B cell (primary cell): Measurements from ENCODE around the gene UCHL1. TPM values are rescaled to one million over a fixed set of nuclear protein-coding genes. Genes with fewer than 3 reads are reported as not detected.
A peak's percentile ranks its signal among the peaks of the same experiment; 100 is the strongest.

Experiments
- ATAC-seq: fragments of 200-7000 bp; cut with Tn5 transposase; one replicate; pipeline ENCODE4 v1.10.0; 2021; ENCODE audit warnings: low read depth, mild to moderate bottlenecking, moderate number of reproducible peaks, moderate library complexity
- CTCF ChIA-PET: fragments of 350-600 bp; sonication (Branson Sonifier 250); formaldehyde crosslinking; loops from one replicate; lab custom pipeline; 2021; ENCODE audit warnings: antibody characterized with exemption, inconsistent platforms; lab: Charles Lee
- POLR2A ChIA-PET: fragments of 350-600 bp; sonication (Branson Sonifier 250); formaldehyde crosslinking; loops from one replicate; lab custom pipeline; 2021; ENCODE audit warnings: antibody characterized with exemption; lab: Charles Lee
- DNase-seq: peaks from one replicate; pipeline ENCODE4 v3.0.0; 2013
- H2AFZ ChIP-seq: 2 replicates; pipeline ENCODE4 v1.6.1; 2012; ENCODE audit warnings: mild to moderate bottlenecking, low read depth, low read length; ENCODE audit not compliant: insufficient read depth, poor library complexity, severe bottlenecking
- H3K27ac ChIP-seq, 2 donors: 1 replicate in 1 of 2; 2 replicates in 1 of 2; pipeline ENCODE4 v1.5.1; 2012 to 2013; ENCODE audit warnings: low read length in 2 of 2, mild to moderate bottlenecking in 2 of 2, moderate library complexity in 1 of 2
- H3K27me3 ChIP-seq, 4 experiments: fragments of 200-600 bp in 1 of 4; sonication (generic) in 1 of 4; replicated peaks in 1 of 4; 1 replicate in 2 of 4; 2 replicates in 2 of 4; pipeline versions ENCODE4 v1.6.1 to v1.7.0; 2013 to 2016; ENCODE audit warnings: low read length in 3 of 4, mild to moderate bottlenecking in 2 of 4, mixed read lengths in 1 of 4, moderate library complexity in 1 of 4; ENCODE audit not compliant: insufficient read depth in 4 of 4, control insufficient read depth in 3 of 4; ENCODE audit errors: control extremely low read depth in 1 of 4
- H3K36me3 ChIP-seq, 2 experiments: replicated peaks in 1 of 2; 1 replicate in 1 of 2; 2 replicates in 1 of 2; pipeline versions ENCODE4 v1.6.1 to v1.7.1; 2013; ENCODE audit warnings: low read length in 1 of 2; ENCODE audit not compliant: insufficient read depth in 2 of 2, control insufficient read depth in 1 of 2; ENCODE audit errors: control extremely low read depth in 1 of 2, extremely low read depth in 1 of 2
- H3K4me1 ChIP-seq, 2 donors: fragments of 200-600 bp in 1 of 2; sonication (generic) in 1 of 2; 1 replicate in 1 of 2; 2 replicates in 1 of 2; pipeline versions ENCODE4 v1.5.1 to v1.6.1; 2013 to 2017; ENCODE audit warnings: low read length in 2 of 2; ENCODE audit not compliant: control insufficient read depth in 2 of 2, insufficient read depth in 2 of 2
- H3K4me2 ChIP-seq: replicated peaks from 2 replicates; pipeline ENCODE3; 2012; ENCODE audit warnings: mild to moderate bottlenecking, low read depth, low read length; ENCODE audit not compliant: poor library complexity, severe bottlenecking
- H3K4me3 ChIP-seq, 5 experiments: fragments of 200-600 bp in 1 of 5; sonication (generic) in 1 of 5; 1 replicate in 3 of 5; 2 replicates in 2 of 5; pipeline versions ENCODE4 v1.5.1 to v1.7.0; 2011 to 2016; ENCODE audit warnings: low read length in 4 of 5, mild to moderate bottlenecking in 4 of 5, low read depth in 2 of 5, control low read depth in 1 of 5, moderate library complexity in 1 of 5; ENCODE audit not compliant: insufficient read depth in 1 of 5; ENCODE audit errors: control extremely low read depth in 1 of 5, extremely low read depth in 1 of 5
- H3K79me2 ChIP-seq: fragments of 200-600 bp; sonication (generic); one replicate; pipeline ENCODE4 v1.6.0; 2016; ENCODE audit warnings: low read length; ENCODE audit not compliant: control insufficient read depth, insufficient read depth
- H3K9ac ChIP-seq: fragments of 200-600 bp; sonication (generic); 2 replicates; pipeline ENCODE4 v1.6.1; 2017; ENCODE audit warnings: mild to moderate bottlenecking, low read length, moderate library complexity
- H3K9me3 ChIP-seq, 3 donors: one replicate each; pipeline versions ENCODE4 v1.6.1 to v1.7.1; 2013; ENCODE audit warnings: low read length in 2 of 3; ENCODE audit not compliant: control insufficient read depth in 2 of 3, insufficient read depth in 1 of 3; ENCODE audit errors: control extremely low read depth in 1 of 3
- H4K20me1 ChIP-seq: 2 replicates; pipeline ENCODE4 v1.6.0; 2012; ENCODE audit warnings: mild to moderate bottlenecking, low read length; ENCODE audit not compliant: insufficient read depth, control insufficient read depth, poor library complexity, severe bottlenecking
- H3K27ac Mint-ChIP-seq: one replicate; pipeline ENCODE4 v1.8.0; 2021; ENCODE audit warnings: mixed read lengths
- H3K27me3 Mint-ChIP-seq: one replicate; pipeline ENCODE4 v1.8.0; 2021; ENCODE audit warnings: mixed read lengths
- H3K4me1 Mint-ChIP-seq: one replicate; pipeline ENCODE4 v1.8.0; 2021; ENCODE audit warnings: mixed read lengths
- H3K4me3 Mint-ChIP-seq: one replicate; pipeline ENCODE4 v1.8.0; 2021; ENCODE audit warnings: mixed read lengths
- H3K9me3 Mint-ChIP-seq: one replicate; pipeline ENCODE4 v1.8.0; 2022; ENCODE audit warnings: mixed read lengths; ENCODE audit not compliant: insufficient read depth
- CTCF ChIP-seq: fragments of 200-600 bp; IDR thresholded peaks from one replicate; pipeline ENCODE4 v1.8.0; 2022; ENCODE audit warnings: antibody characterized with exemption, mild to moderate bottlenecking
- EZH2 ChIP-seq: IDR thresholded peaks from 2 replicates; pipeline ENCODE4 v1.6.1; 2012; ENCODE audit warnings: borderline replicate concordance, low read depth, mild to moderate bottlenecking, moderate library complexity, low read length; ENCODE audit not compliant: insufficient read depth, poor library complexity, severe bottlenecking
- WGBS: methylation state at CpG from one replicate; pipeline ENCODE4 v1.1.5; 2013; ENCODE audit warnings: missing lambda C conversion rate; ENCODE audit not compliant: insufficient coverage; 5-methylcytosine and 5-hydroxymethylcytosine counted together
- intact Hi-C: fragments of 100-400 bp; cut with micrococcal nuclease; formaldehyde crosslinking; loops from one replicate; pipeline ENCODE4 v1.10.0; 2022
- polyA plus RNA-seq: library from polyadenylated mRNA; depleted of rRNA; stranded (reverse); fragments of >200 nt; gene quantifications from 2 replicates; pipeline ENCODE4 v1.2.3, GENCODE V29; 2012
- total RNA-seq, 2 donors: library from RNA; stranded (reverse); fragments of 120-200 nt in 1 of 2; gene quantifications; 1 replicate in 1 of 2; 2 replicates in 1 of 2; pipeline versions ENCODE4 v1.2.3 to v1.2.4, GENCODE V29; 2013 to 2022

Gene UCHL1
- total and polyA plus RNA-seq, 2 donors (not counting 1 experiment from before 2014, with no cell fraction given): 0.47 to 0.84 TPM

GRCh38 chr4:41214136-41214824 lies 42.4 kb upstream of the UCHL1 start, which contains the start of gene APBB2:
Gene APBB2 (minus strand): TSS chr4:41214542. CDS start chr4:41033254, 181,288 bp downstream.
- H3K9me3 ChIP-seq: peaks cover 0 to 6% (median 0%) of the 10 kb centered on the region in 3 donors
- peak; percentile 58 for DNase-seq
- Mint-ChIP-seq H3K9me3 (no peaks in the 10 kb centered on the region), H3K27ac (peak within 1 kb of the TSS; percentile 32), H3K27me3 (peaks cover 65% of the 10 kb centered on the region), H3K4me1 (peaks cover 30% of the 10 kb centered on the region), H3K4me3 (peak within 1 kb of the TSS; percentile 82)
- H3K36me3 ChIP-seq: no peaks in the 10 kb centered on the region
- peak within 1 kb of the TSS in 4 of 5 experiments; percentile 26 to 58 (median 50) for H3K4me3 ChIP-seq
- ChIA-PET POLR2A (no interaction called here), CTCF (interaction anchor here (0.6 to 1.6 kb wide), 2 partner anchors 10 to 783 kb away, joined by 3 to 4 read pairs; no protein-coding TSS in a partner anchor)
- H3K4me2 ChIP-seq: peak within 1 kb of the TSS; percentile 79
- H3K9ac ChIP-seq: peak within 1 kb of the TSS; percentile 45
- peaks cover 0 to 47% (median 31%) of the 10 kb centered on the region in 4 experiments for H3K27me3 ChIP-seq
- intact Hi-C loops: no loop called here
- H2AFZ ChIP-seq: peak within 1 kb of the TSS; percentile 77
- no peak within 1 kb of the TSS for H3K27ac ChIP-seq
- no peaks in the 10 kb centered on the region for H4K20me1 ChIP-seq
- peaks cover 21 to 22% of the 10 kb centered on the region in 2 donors for H3K4me1 ChIP-seq
- H3K79me2 ChIP-seq: no peaks in the 10 kb centered on the region
- under 1% methylated on average over 71 of the region's 71 CpGs for WGBS
- peak; percentile 72 for ATAC-seq
- TF ChIP-seq EZH2 (no peak), CTCF (peak; percentile 23)

GRCh38 chr4:41214825-41215146 lies 41.9 kb upstream of the UCHL1 start:
- Histone ChIP-seq H3K9me3 (peaks cover 0 to 6% (median 0%) of the 10 kb centered on the region in 3 donors), H3K9ac (no peak overlapping the region), H3K36me3 (no peaks in the 10 kb centered on the region), H3K4me2 (peak overlapping the region; percentile 79), H3K4me3 (peak overlapping the region in 1 of 5 experiments; percentile 58), H3K79me2 (no peaks in the 10 kb centered on the region), H2AFZ (peak overlapping the region; percentile 77), H3K27ac (no peak overlapping the region), H4K20me1 (no peaks in the 10 kb centered on the region), H3K27me3 (peaks cover 0 to 48% (median 31%) of the 10 kb centered on the region in 4 experiments), H3K4me1 (peaks cover 21 to 22% of the 10 kb centered on the region in 2 donors)
- peaks cover 64% of the 10 kb centered on the region for H3K27me3 Mint-ChIP-seq
- H3K9me3 Mint-ChIP-seq: no peaks in the 10 kb centered on the region
- H3K4me1 Mint-ChIP-seq: peaks cover 30% of the 10 kb centered on the region
- peak overlapping the region; percentile 82 for H3K4me3 Mint-ChIP-seq
- CTCF ChIA-PET: interaction anchor here (0.6 kb wide), 1 partner anchor 782 kb away, joined by 3 read pairs; no protein-coding TSS in a partner anchor
- DNase-seq (no peak), ATAC-seq (no peak)
- TF ChIP-seq CTCF (no peak), EZH2 (no peak)
- POLR2A ChIA-PET: no interaction called here
- intact Hi-C loops: no loop called here
- H3K27ac Mint-ChIP-seq: no peak overlapping the region
- WGBS: 13% methylated on average over 5 of the region's 8 CpGs
